OCI-LY3 (cell line): Measurements from ENCODE around the gene FRZB.

Source experiments
- CTCF ChIP-seq: fragments of 200-600, 300-600 bp; sonication (generic); IDR thresholded peaks from 2 replicates; pipeline ENCODE4 v1.5.1; 2014; ENCODE audit warnings: antibody characterized with exemption, low read length, low read depth
- EZH2phosphoT487 ChIP-seq: fragments of 200-600 bp; shearing (Covaris generic); IDR thresholded peaks from 2 replicates; pipeline ENCODE4 v1.6.1; 2018; ENCODE audit warnings: antibody characterized with exemption, mixed run types, low read depth

- no peak for TF ChIP-seq CTCF
- TF ChIP-seq EZH2phosphoT487: no peak
Measured at GRCh38 chr2:182784058-182784706, 82.3 kb downstream of the FRZB start.
